Kidney (tissue), 14 donors: ENCODE results near the gene WSCD2. TPM values are rescaled to one million over a fixed set of nuclear protein-coding genes. Genes with fewer than 3 reads are reported as not detected.

Source experiments
- DNase-seq, 5 donors: peaks; one replicate each; pipeline ENCODE4 v3.0.0-alpha.2; 2013 to 2020
- FAIRE-seq: peaks from 2 replicates; lab custom pipeline; 2012; peaks lifted over from hg19 to GRCh38; lab: Jason Lieb, UNC
- H3K27ac ChIP-seq, 2 donors: one replicate each; pipeline ENCODE4 v1.7.0; 2013; ENCODE audit warnings: low read depth in 2 of 2, low read length in 2 of 2, inconsistent platforms in 1 of 2
- H3K27me3 ChIP-seq: one replicate; pipeline ENCODE4 v1.7.1; 2013; ENCODE audit warnings: low read length, inconsistent platforms; ENCODE audit not compliant: control insufficient read depth, insufficient read depth
- H3K36me3 ChIP-seq, 3 donors: one replicate each; pipeline versions ENCODE4 v1.7.0 to v1.7.1; 2013; ENCODE audit warnings: low read length in 3 of 3, control low read depth in 1 of 3, inconsistent platforms in 1 of 3; ENCODE audit not compliant: insufficient read depth in 3 of 3, control insufficient read depth in 2 of 3
- H3K4me1 ChIP-seq, 3 donors: one replicate each; pipeline versions ENCODE4 v1.7.0 to v1.7.1; 2013; ENCODE audit warnings: low read length in 3 of 3, inconsistent platforms in 1 of 3, low read depth in 1 of 3; ENCODE audit not compliant: control insufficient read depth in 2 of 3, insufficient read depth in 2 of 3
- H3K4me3 ChIP-seq, 3 donors: one replicate each; pipeline versions ENCODE4 v1.7.0 to v1.8.1; 2013; ENCODE audit warnings: low read length in 3 of 3, control low read depth in 1 of 3, inconsistent platforms in 1 of 3
- H3K9ac ChIP-seq, 3 donors: one replicate each; pipeline versions ENCODE4 v1.7.0 to v1.7.1; 2013; ENCODE audit warnings: low read length in 3 of 3, control low read depth in 1 of 3, inconsistent platforms in 1 of 3
- H3K9me3 ChIP-seq, 3 donors: one replicate each; pipeline versions ENCODE4 v1.7.0 to v1.7.1; 2013; ENCODE audit warnings: low read length in 3 of 3, control low read depth in 1 of 3, inconsistent platforms in 1 of 3; ENCODE audit not compliant: control insufficient read depth in 2 of 3, insufficient read depth in 1 of 3
- CTCF ChIP-seq: IDR thresholded peaks from 3 replicates; pipeline ENCODE4 v1.5.1; 2012; ENCODE audit warnings: mild to moderate bottlenecking, moderate library complexity, borderline replicate concordance; ENCODE audit not compliant: insufficient read depth; ENCODE audit errors: extremely low read depth
- intact Hi-C: fragments of 100-400 bp; cut with DNase I; formaldehyde crosslinking; loops from one replicate; pipeline ENCODE4 v1.11.1; 2022
- polyA plus RNA-seq: library from polyadenylated mRNA; stranded (reverse); fragments of 350-450 nt; fragmentation: Illumina TruSeq; extraction: RNeasy Lipid Tissue Mini Kit (QIAGEN cat#74804); gene quantifications from one replicate; pipeline ENCODE4 v1.2.3, GENCODE V29; 2014; ENCODE audit warnings: low read depth, low replicate concordance; ENCODE audit not compliant: insufficient read depth
- total RNA-seq: library from RNA; stranded (reverse); fragmentation: NEBNext Ultra II Directional; extraction: Animal tissue kit (Norgen Biotek cat#: 25700); gene quantifications from one replicate; pipeline ENCODE4 v1.2.1, GENCODE V29; 2021
- donor health status: control.
- donor health status: control.
- donor health status: control.
- donor health status: control.
- donor health status: control.
- donor health status: DM: yes; HTN: yes; CAD: no.
- donor health status: Normal renal cell carcinoma (clear cell type).

Gene WSCD2
- total and polyA plus RNA-seq, 2 donors from 2014 or later, result 1.6 to 2.0 TPM

DNA sequence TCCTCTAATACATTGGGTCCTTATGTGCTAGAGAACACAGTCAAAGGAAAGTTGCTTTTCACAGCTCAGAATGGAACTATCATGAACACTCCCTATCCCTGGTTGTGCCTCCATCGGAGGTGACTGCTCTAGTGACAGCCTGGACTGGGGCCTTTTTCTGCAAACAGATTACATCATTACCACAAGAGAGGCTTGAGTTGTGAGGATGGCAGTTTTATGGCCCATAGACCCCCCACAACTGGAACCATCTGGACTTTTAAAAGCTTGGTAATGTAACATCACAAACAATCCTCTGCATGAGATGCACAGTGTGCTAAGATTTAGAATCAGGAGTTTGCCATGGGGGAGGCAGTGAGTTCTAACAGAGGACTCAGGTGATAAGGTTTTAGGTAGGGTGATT, 46.6 kb upstream of the WSCD2 start:
- intact Hi-C loops, result no loop called here

DNA sequence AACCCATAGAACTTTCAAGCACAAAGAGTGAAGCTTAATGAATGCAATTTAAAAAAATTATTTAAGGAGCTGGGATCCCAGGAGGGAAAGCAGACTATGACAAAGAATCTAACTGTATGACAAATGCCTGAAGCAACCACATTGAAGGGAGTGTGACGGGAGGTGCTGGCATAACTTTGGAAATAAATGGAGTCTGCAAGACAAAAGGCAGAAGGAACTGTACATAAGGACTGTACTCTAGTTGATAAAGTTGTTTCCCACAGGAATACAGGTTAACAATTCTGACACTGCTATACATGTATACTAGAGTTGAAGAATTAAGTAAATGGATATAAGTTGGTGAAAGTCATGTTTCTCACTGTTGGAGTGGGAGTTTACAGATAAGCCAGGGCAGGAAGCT, 41.2 kb upstream of the WSCD2 start:
- H3K9me3 ChIP-seq, result peaks cover 2 to 15% (median 2%) of the 10 kb centered on the region in 3 donors
- H3K9ac ChIP-seq, result no peak overlapping the region
- no peak for TF ChIP-seq CTCF
- H3K4me1 ChIP-seq, result no peaks in the 10 kb centered on the region
- no peak overlapping the region for H3K27ac ChIP-seq
- H3K27me3 ChIP-seq, result no peaks in the 10 kb centered on the region
- H3K36me3 ChIP-seq, result no peaks in the 10 kb centered on the region
- intact Hi-C loops, result no loop called here
- DNase-seq (no peak), FAIRE-seq (no peak)
- no peak overlapping the region for H3K4me3 ChIP-seq

More for the DNA sequence above, 46.6 kb upstream of the WSCD2 start:
- DNase-seq (peak in 2 of 5 donors; percentile 17 to 50), FAIRE-seq (no peak)
- no peak for TF ChIP-seq CTCF
- H3K27me3 ChIP-seq, result no peaks in the 10 kb centered on the region
- H3K36me3 ChIP-seq, result no peaks in the 10 kb centered on the region
- H3K9ac ChIP-seq, result no peak overlapping the region
- H3K27ac ChIP-seq, result no peak overlapping the region
- peaks cover 0 to 9% (median 0%) of the 10 kb centered on the region in 3 donors for H3K9me3 ChIP-seq
- H3K4me3 ChIP-seq, result no peak overlapping the region
- no peaks in the 10 kb centered on the region for H3K4me1 ChIP-seq

DNA sequence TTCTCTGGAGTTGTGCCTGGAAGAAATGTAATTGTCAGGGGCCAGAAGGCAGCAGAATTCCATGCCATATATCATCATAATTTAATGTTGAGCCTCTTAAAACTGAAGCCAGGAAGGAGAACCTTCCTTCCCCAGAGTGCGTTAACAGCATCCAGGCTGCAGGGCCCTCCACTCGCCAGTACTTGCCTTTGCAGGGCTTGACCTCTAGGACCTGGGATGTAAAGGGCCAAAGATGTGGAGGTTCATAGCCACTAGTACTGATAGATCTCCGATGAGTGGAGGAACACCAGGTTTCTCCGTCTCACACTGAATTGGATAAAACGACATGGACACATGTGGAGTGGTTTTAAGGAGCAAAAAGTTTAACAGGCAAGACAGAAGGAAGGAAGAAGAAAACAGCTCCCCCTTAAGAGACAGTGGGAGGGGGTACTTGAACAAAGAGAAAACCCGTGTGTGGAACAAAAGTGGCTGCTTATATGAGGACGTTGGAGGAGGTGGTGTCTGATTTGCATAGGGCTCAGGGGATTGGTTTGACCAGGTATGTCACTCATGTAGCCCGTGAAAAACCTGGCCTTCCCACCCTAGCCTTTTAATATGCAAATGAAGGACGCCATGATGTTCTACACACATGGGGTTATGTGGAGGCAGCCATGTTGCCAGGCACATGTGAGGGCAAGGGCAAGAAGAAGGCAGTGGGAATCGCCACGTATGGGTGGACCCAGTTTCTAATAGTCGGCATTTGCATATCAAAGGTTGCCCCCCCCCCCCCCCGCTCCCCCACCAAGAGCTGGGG, 38.8 kb upstream of the WSCD2 start:
- no peak overlapping the region for H3K27ac ChIP-seq
- no peak for TF ChIP-seq CTCF
- H3K9ac ChIP-seq, result no peak overlapping the region
- DNase-seq, result no peak
- H3K36me3 ChIP-seq, result no peaks in the 10 kb centered on the region
- H3K4me1 ChIP-seq, result no peaks in the 10 kb centered on the region
- peaks cover 2 to 12% (median 2%) of the 10 kb centered on the region in 3 donors for H3K9me3 ChIP-seq
- intact Hi-C loops, result loop anchor here (10.0 kb wide), 1 partner anchor 364 kb away; no protein-coding TSS in a partner anchor
- FAIRE-seq, result no peak
- H3K27me3 ChIP-seq, result no peaks in the 10 kb centered on the region
- H3K4me3 ChIP-seq, result no peak overlapping the region
